IMR-90 (cell line): ENCODE results near the gene SURF4.

Experiments used
- BHLHE40 ChIP-seq: fragments of 150-350 bp; IDR thresholded peaks from 2 replicates; pipeline ENCODE4 v1.6.1; 2016; ENCODE audit warnings: mild to moderate bottlenecking, low read depth, low read length
- CEBPB ChIP-seq: IDR thresholded peaks from 2 replicates; pipeline ENCODE4 v1.6.1; 2012; ENCODE audit warnings: low read depth, low read length, improper control_type of control experiment
- CHD1 ChIP-seq: IDR thresholded peaks from 2 replicates; pipeline ENCODE4 v1.6.1; 2012; ENCODE audit warnings: low read depth, low read length, improper control_type of control experiment
- ELK1 ChIP-seq: fragments of 150-350 bp; IDR thresholded peaks from 2 replicates; pipeline ENCODE4 v1.6.1; 2016; ENCODE audit warnings: low read depth, mild to moderate bottlenecking, low read length, moderate library complexity, borderline replicate concordance
- FOS ChIP-seq: fragments of 150-350 bp; IDR thresholded peaks from 2 replicates; pipeline ENCODE4 v1.6.1; 2016; ENCODE audit warnings: low read depth, low read length
- MAFK ChIP-seq: IDR thresholded peaks from 2 replicates; pipeline ENCODE4 v1.6.1; 2012; ENCODE audit warnings: low read depth, low read length, improper control_type of control experiment
- MAZ ChIP-seq: IDR thresholded peaks from 2 replicates; pipeline ENCODE4 v1.6.1; 2012; ENCODE audit warnings: low read depth, mild to moderate bottlenecking, low read length, improper control_type of control experiment, moderate library complexity, borderline replicate concordance
- NFE2L2 ChIP-seq: fragments of 150-350 bp; IDR thresholded peaks from 2 replicates; pipeline ENCODE4 v1.6.1; 2016; ENCODE audit warnings: low read depth, mild to moderate bottlenecking, low read length
- POLR2A ChIP-seq: IDR thresholded peaks from 2 replicates; pipeline ENCODE4 v1.6.1; 2012; ENCODE audit warnings: mild to moderate bottlenecking, low read depth, low read length
- RAD21 ChIP-seq: IDR thresholded peaks from 2 replicates; pipeline ENCODE4 v1.6.1; 2012; ENCODE audit warnings: low read length, improper control_type of control experiment
- RFX5 ChIP-seq: IDR thresholded peaks from 2 replicates; pipeline ENCODE4 v1.8.0; 2012; ENCODE audit warnings: low read depth, mild to moderate bottlenecking, low read length, moderate library complexity
- TF ChIP-seq, protein P1 (sequence below): conservative IDR thresholded peaks from 2 replicates; pipeline ENCODE4 v1.5.1; 2012; ENCODE audit warnings: mild to moderate bottlenecking, low read depth, low read length, improper control_type of control experiment
- TF ChIP-seq, protein P2 (sequence below): fragments of 150-350 bp; IDR thresholded peaks from 2 replicates; pipeline ENCODE4 v1.6.1; 2017; ENCODE audit warnings: mild to moderate bottlenecking, antibody characterized with exemption, low read length, low read depth

- TF ChIP-seq, protein P1, sequence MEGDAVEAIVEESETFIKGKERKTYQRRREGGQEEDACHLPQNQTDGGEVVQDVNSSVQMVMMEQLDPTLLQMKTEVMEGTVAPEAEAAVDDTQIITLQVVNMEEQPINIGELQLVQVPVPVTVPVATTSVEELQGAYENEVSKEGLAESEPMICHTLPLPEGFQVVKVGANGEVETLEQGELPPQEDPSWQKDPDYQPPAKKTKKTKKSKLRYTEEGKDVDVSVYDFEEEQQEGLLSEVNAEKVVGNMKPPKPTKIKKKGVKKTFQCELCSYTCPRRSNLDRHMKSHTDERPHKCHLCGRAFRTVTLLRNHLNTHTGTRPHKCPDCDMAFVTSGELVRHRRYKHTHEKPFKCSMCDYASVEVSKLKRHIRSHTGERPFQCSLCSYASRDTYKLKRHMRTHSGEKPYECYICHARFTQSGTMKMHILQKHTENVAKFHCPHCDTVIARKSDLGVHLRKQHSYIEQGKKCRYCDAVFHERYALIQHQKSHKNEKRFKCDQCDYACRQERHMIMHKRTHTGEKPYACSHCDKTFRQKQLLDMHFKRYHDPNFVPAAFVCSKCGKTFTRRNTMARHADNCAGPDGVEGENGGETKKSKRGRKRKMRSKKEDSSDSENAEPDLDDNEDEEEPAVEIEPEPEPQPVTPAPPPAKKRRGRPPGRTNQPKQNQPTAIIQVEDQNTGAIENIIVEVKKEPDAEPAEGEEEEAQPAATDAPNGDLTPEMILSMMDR = no peak
- TF ChIP-seq RAD21 = no peak
- TF ChIP-seq MAZ = no peak
- TF ChIP-seq, protein P2, sequence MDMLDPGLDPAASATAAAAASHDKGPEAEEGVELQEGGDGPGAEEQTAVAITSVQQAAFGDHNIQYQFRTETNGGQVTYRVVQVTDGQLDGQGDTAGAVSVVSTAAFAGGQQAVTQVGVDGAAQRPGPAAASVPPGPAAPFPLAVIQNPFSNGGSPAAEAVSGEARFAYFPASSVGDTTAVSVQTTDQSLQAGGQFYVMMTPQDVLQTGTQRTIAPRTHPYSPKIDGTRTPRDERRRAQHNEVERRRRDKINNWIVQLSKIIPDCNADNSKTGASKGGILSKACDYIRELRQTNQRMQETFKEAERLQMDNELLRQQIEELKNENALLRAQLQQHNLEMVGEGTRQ = no peak
- TF ChIP-seq POLR2A = no peak
- TF ChIP-seq FOS = no peak
- TF ChIP-seq CHD1 = no peak
- TF ChIP-seq CEBPB = no peak
- TF ChIP-seq ELK1 = no peak
- TF ChIP-seq BHLHE40 = no peak
- no peak for TF ChIP-seq RFX5
- TF ChIP-seq NFE2L2 = no peak
- no peak for TF ChIP-seq MAFK
Observed at GRCh38 chr9:133323991-133324703, 51.7 kb downstream of the SURF4 start.
